Measurements from ENCODE around the gene CPVL. TPM values are rescaled to one million over a fixed set of nuclear protein-coding genes. Genes with fewer than 3 reads are reported as not detected.

CPVL gene
- total RNA-seq, 2 donors from 2014 or later = 4.7 to 48.3 TPM

DNA sequence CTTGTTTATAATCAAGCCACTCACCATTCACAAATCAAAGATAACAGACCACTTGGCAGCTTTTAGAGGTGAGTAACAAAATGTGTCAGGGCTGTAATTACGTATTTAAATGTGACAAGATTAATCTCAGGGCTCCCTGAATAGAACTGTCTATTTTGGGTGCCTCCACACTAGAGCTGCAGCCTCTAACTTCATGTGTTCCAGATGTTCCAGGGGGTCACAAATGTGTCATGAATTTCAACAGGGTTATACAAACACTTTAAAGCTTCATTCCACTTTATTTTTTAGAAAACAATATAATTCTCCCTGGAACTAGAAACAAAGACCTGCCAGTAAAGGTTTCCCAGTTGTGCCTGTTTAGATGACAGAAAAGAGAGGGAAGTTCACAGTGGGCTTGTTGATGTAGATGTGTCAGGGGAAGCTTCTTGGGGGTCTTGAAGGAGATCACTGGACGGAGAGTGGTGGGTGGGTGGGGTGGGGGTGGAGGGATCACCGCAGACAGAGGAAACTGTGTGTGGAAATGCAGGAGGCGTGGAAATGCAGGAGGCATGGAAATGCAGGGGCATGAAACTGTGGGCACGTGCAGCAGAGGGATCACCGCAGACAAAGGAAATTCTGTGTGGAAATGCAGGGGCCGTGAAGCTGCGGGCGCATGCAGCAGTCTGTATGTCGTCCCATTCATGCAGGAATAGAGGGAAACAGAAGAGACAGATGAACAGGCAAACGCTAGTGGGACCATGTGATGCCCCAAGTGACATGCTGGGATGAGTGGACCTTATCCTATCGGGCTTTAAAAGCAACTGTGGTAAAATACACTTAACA lies 146.2 kb downstream of the CPVL start:
- H3K27me3 ChIP-seq (replicated peaks; ENCODE audit: insufficient read depth) = no peaks in the 10 kb centered on the region
- intact Hi-C loops (cut with DNase I) = no loop called here
- 85% methylated on average over 12 of the region's 12 CpGs for WGBS
- H3K9me3 ChIP-seq = no peaks in the 10 kb centered on the region
- H3K27ac ChIP-seq = no peak overlapping the region
- H3K36me3 ChIP-seq = no peaks in the 10 kb centered on the region
- no peak overlapping the region for H3K4me3 ChIP-seq
- no peak for DNase-seq (ENCODE audit: low spot score)
- no peaks in the 10 kb centered on the region for H3K4me1 ChIP-seq (replicated peaks)
- TF ChIP-seq, protein P1, sequence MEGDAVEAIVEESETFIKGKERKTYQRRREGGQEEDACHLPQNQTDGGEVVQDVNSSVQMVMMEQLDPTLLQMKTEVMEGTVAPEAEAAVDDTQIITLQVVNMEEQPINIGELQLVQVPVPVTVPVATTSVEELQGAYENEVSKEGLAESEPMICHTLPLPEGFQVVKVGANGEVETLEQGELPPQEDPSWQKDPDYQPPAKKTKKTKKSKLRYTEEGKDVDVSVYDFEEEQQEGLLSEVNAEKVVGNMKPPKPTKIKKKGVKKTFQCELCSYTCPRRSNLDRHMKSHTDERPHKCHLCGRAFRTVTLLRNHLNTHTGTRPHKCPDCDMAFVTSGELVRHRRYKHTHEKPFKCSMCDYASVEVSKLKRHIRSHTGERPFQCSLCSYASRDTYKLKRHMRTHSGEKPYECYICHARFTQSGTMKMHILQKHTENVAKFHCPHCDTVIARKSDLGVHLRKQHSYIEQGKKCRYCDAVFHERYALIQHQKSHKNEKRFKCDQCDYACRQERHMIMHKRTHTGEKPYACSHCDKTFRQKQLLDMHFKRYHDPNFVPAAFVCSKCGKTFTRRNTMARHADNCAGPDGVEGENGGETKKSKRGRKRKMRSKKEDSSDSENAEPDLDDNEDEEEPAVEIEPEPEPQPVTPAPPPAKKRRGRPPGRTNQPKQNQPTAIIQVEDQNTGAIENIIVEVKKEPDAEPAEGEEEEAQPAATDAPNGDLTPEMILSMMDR (IDR thresholded peaks at IDR 0.05) = no peak
- TF ChIP-seq POLR2AphosphoS5 (IDR thresholded peaks at IDR 0.05) (no peak), POLR2A (IDR thresholded peaks at IDR 0.05) (no peak)

DNA sequence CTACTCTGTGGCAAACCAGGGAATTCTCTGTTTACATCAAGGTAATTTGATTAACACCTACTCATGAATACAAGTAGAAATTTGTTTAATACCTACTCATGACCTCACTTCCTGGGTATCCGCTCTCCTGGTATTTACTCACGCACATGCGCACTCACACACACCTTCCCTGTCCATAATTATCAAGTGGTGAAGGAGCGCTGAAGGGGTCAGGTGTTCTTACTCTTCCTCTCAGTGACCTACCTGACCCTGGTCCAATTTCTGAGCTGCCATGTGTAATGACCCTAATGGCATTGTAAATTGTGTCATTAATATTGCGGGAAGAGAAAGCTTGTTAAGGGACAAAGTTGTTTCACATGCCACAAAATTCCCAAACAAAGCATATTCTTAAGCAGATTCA lies 146.9 kb downstream of the CPVL start:
- TF ChIP-seq POLR2AphosphoS5 (IDR thresholded peaks at IDR 0.05) (no peak), POLR2A (IDR thresholded peaks at IDR 0.05) (no peak)
- TF ChIP-seq, protein P1 (IDR thresholded peaks at IDR 0.05) = no peak
- Histone ChIP-seq H3K27me3 (replicated peaks; ENCODE audit: insufficient read depth) (no peaks in the 10 kb centered on the region), H3K9me3 (no peaks in the 10 kb centered on the region), H3K27ac (no peak overlapping the region), H3K4me1 (replicated peaks) (no peaks in the 10 kb centered on the region), H3K4me3 (no peak overlapping the region), H3K36me3 (no peaks in the 10 kb centered on the region)
- WGBS = 95% methylated on average over 5 of the region's 5 CpGs
- intact Hi-C loops (cut with DNase I) = no loop called here
- DNase-seq (ENCODE audit: low spot score) = no peak

DNA sequence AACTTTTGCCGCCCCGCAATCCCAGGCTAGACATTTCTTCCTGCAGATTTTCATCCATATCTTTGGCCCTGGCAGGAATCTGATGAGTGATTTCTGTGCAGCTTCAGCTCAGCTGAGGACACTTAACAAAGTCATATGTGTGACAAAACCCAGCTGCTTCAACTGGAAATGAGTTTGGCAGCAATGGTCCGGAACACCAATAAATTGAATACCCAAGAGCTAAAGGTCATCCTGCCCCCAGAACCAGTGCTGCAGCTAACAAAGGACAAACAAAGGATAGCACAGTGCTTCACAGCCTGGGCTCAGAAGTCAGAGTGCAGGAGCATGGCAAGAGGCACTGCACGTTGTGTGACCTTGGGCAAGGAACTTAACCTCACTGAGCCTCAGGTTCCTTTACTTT lies 148.2 kb downstream of the CPVL start:
- no peak for DNase-seq (ENCODE audit: low spot score)
- H3K36me3 ChIP-seq = no peaks in the 10 kb centered on the region
- no peak overlapping the region for H3K4me3 ChIP-seq
- H3K27ac ChIP-seq = no peak overlapping the region
- WGBS = 71% methylated on average over 4 of the region's 4 CpGs
- no peaks in the 10 kb centered on the region for H3K4me1 ChIP-seq (replicated peaks)
- intact Hi-C loops (cut with DNase I) = no loop called here
- no peak for TF ChIP-seq POLR2A (IDR thresholded peaks at IDR 0.05)
- TF ChIP-seq, protein P1 (IDR thresholded peaks at IDR 0.05) = no peak
- no peak for TF ChIP-seq POLR2AphosphoS5 (IDR thresholded peaks at IDR 0.05)
- H3K9me3 ChIP-seq = no peaks in the 10 kb centered on the region
- H3K27me3 ChIP-seq (replicated peaks; ENCODE audit: insufficient read depth) = no peaks in the 10 kb centered on the region

DNA sequence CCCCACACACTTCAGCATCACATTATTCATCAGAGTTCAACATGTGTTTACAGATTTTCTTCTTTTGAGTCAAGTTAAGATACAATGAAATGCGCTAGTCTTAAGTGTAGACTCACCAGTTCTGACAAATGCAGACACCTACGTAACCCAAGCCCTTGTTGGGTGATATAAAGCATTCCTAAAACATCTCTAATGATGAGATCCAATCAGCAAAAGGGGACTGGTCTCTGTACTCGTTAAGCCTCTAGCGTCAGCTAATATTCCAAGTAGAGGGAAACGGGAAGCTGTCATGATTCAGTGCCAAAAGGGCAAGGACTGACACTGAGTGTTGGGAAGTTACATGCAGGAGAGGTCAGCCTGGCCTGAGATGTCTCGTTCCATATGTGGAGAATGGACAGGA lies 149.5 kb downstream of the CPVL start:
- Histone ChIP-seq H3K4me3 (no peak overlapping the region), H3K36me3 (no peaks in the 10 kb centered on the region), H3K4me1 (replicated peaks) (no peaks in the 10 kb centered on the region), H3K27me3 (replicated peaks; ENCODE audit: insufficient read depth) (no peaks in the 10 kb centered on the region), H3K9me3 (no peaks in the 10 kb centered on the region), H3K27ac (no peak overlapping the region)
- WGBS = 85% methylated on average over 6 of the region's 6 CpGs
- intact Hi-C loops (cut with DNase I) = no loop called here
- DNase-seq (ENCODE audit: low spot score) = no peak
- TF ChIP-seq POLR2AphosphoS5 (IDR thresholded peaks at IDR 0.05) = no peak
- TF ChIP-seq, protein P1 (IDR thresholded peaks at IDR 0.05) = no peak

DNA sequence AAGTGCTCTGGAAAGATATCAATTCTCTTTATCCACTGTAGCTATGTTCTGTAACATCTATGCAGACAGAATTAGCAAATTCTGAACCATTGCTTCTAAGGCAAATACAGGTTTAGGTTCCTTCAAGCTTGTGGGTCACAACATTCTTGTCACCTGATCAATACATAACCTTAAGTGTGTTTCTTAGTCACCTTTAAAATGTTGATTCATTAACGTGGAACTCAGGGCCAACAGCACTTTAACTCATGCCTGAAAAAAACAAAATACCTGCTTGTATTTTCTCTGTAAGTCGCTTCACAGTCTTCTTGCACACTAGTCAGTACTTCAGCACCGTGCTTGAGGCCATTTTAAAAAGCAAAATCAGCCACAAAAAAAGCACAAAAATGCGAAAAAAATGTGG lies 153.0 kb downstream of the CPVL start:
- no peak for DNase-seq (ENCODE audit: low spot score)
- Histone ChIP-seq H3K27me3 (replicated peaks; ENCODE audit: insufficient read depth) (no peaks in the 10 kb centered on the region), H3K36me3 (no peaks in the 10 kb centered on the region), H3K4me1 (replicated peaks) (no peaks in the 10 kb centered on the region), H3K4me3 (no peak overlapping the region), H3K9me3 (no peaks in the 10 kb centered on the region), H3K27ac (no peak overlapping the region)
- TF ChIP-seq, protein P1 (IDR thresholded peaks at IDR 0.05) = no peak
- TF ChIP-seq POLR2A (IDR thresholded peaks at IDR 0.05) (no peak), POLR2AphosphoS5 (IDR thresholded peaks at IDR 0.05) (no peak)
- intact Hi-C loops (cut with DNase I) = no loop called here
- WGBS = 94% methylated on average over 4 of the region's 4 CpGs

Measured in prostate gland (tissue), 2 donors.